HepG2 (cell line): ENCODE results near the gene PRPSAP1. TPM values are rescaled to one million over a fixed set of nuclear protein-coding genes. Genes with fewer than 3 reads are reported as not detected.

Experiments
- ATAC-seq: fragments of 200-7000 bp; cut with Tn5 transposase; 3 replicates; pipeline ENCODE4 v1.9.1; 2020; ENCODE audit warnings: mild to moderate bottlenecking, moderate library complexity
- BruUV-seq: library from RNA; stranded (reverse); fragments of 400-500 nt; replicated peaks from 2 replicates; lab custom pipeline; 2021; lab: Mats Ljungman, UMichigan
- CTCF ChIA-PET: fragments of 300-600 bp; formaldehyde crosslinking; extraction: SDS; loops from one replicate; lab custom pipeline; 2021; ENCODE audit warnings: low total read pairs, inconsistent platforms, low intra/inter-chr PET ratio; lab: Yijun Ruan, JAX
- POLR2A ChIA-PET: fragments of 350-600 bp; sonication (Branson Sonifier 250); formaldehyde crosslinking; loops from one replicate; lab custom pipeline; 2020; ENCODE audit warnings: antibody characterized with exemption, inconsistent platforms; lab: Yijun Ruan, JAX
- DNase-seq: peaks from one replicate; pipeline ENCODE4 v3.0.0-alpha.2; 2015; ENCODE audit warnings: low spot score
- FAIRE-seq: peaks from 3 replicates; lab custom pipeline; 2011; peaks lifted over from hg19 to GRCh38; lab: Jason Lieb, UNC
- H2AFZ ChIP-seq: one replicate; pipeline ENCODE4 v1.6.1; 2011; ENCODE audit warnings: low read length, inconsistent platforms
- H3K27ac ChIP-seq: fragments of 300-600 bp; 3 replicates; pipeline ENCODE4 v1.8.0; 2011; ENCODE audit warnings: mixed run types, mild to moderate bottlenecking, mixed read lengths, low read length, inconsistent platforms; ENCODE audit not compliant: insufficient read depth; ENCODE audit errors: extremely low read length
- H3K27me3 ChIP-seq, 2 experiments: fragments of 200-600 bp in 1 of 2; 2 replicates in 1 of 2; 3 replicates in 1 of 2; pipeline versions ENCODE4 v1.6.0 to v1.8.0; 2011; ENCODE audit warnings: low read length in 2 of 2, mild to moderate bottlenecking in 2 of 2, moderate library complexity in 2 of 2, inconsistent platforms in 1 of 2; ENCODE audit not compliant: insufficient read depth in 2 of 2, control insufficient read depth in 1 of 2
- H3K36me3 ChIP-seq, 2 experiments: fragments of 200-600 bp in 1 of 2; replicated peaks in 1 of 2; 2 replicates in 1 of 2; 3 replicates in 1 of 2; pipeline versions ENCODE4 v1.5.1 to v1.8.0; 2011; ENCODE audit warnings: low read length in 2 of 2, inconsistent platforms in 1 of 2; ENCODE audit not compliant: insufficient read depth in 2 of 2, control insufficient read depth in 1 of 2
- H3K4me1 ChIP-seq: 2 replicates; pipeline ENCODE4 v1.5.1; 2012; ENCODE audit warnings: low read length, inconsistent platforms; ENCODE audit not compliant: insufficient read depth
- H3K4me2 ChIP-seq: 2 replicates; pipeline ENCODE4 v1.6.0; 2011; ENCODE audit warnings: low read depth, low read length, inconsistent platforms
- H3K4me3 ChIP-seq, 3 experiments: fragments of 200-600 bp in 1 of 3; sonication (generic), shearing (Covaris generic) in 1 of 3; replicated peaks in 1 of 3; 2 replicates each; pipeline ENCODE4 v1.5.1; 2011 to 2016; ENCODE audit warnings: low read length in 3 of 3, inconsistent platforms in 2 of 3, low read depth in 2 of 3, mild to moderate bottlenecking in 2 of 3, control low read depth in 1 of 3, mixed read lengths in 1 of 3; ENCODE audit not compliant: insufficient read depth in 1 of 3
- H3K79me2 ChIP-seq: one replicate; pipeline ENCODE4 v1.6.1; 2011; ENCODE audit warnings: low read length, inconsistent platforms; ENCODE audit not compliant: insufficient read depth
- H3K9ac ChIP-seq: 2 replicates; pipeline ENCODE4 v1.6.0; 2011; ENCODE audit warnings: mild to moderate bottlenecking, low read depth, low read length, inconsistent platforms; ENCODE audit not compliant: insufficient read depth
- H3K9me3 ChIP-seq: 2 replicates; pipeline ENCODE4 v1.5.1; 2012; ENCODE audit warnings: mild to moderate bottlenecking, low read length
- H4K20me1 ChIP-seq: 2 replicates; pipeline ENCODE4 v1.6.0; 2011; ENCODE audit warnings: inconsistent platforms, mild to moderate bottlenecking, low read length, moderate library complexity; ENCODE audit not compliant: insufficient read depth
- BRCA1 ChIP-seq: sonication (generic); formaldehyde crosslinking; IDR thresholded peaks from 2 replicates; pipeline ENCODE4 v1.4.0; 2020; ENCODE audit warnings: missing genetic modification reagents
- EEA1 ChIP-seq: sonication (generic); formaldehyde crosslinking; IDR thresholded peaks from 2 replicates; pipeline ENCODE4 v1.5.1; 2020; ENCODE audit warnings: mild to moderate bottlenecking, missing genetic modification reagents, borderline replicate concordance
- JARID2 ChIP-seq: sonication (generic); formaldehyde crosslinking; IDR thresholded peaks from 2 replicates; pipeline ENCODE4 v1.8.1; 2023; ENCODE audit warnings: missing genetic modification reagents, inconsistent platforms; ENCODE audit not compliant: insufficient replicate concordance
- MAF1 ChIP-seq: sonication (generic); formaldehyde crosslinking; IDR thresholded peaks from 2 replicates; pipeline ENCODE4 v1.5.0; 2020; ENCODE audit warnings: missing genetic modification reagents, borderline replicate concordance
- MAX ChIP-seq: IDR thresholded peaks from 2 replicates; pipeline ENCODE4 v1.6.1; 2012; ENCODE audit warnings: inconsistent platforms
- MED13 ChIP-seq: sonication (generic); formaldehyde crosslinking; IDR thresholded peaks from 2 replicates; pipeline ENCODE4 v1.5.0; 2020; ENCODE audit warnings: missing genetic modification reagents
- NBN ChIP-seq: fragments of 450-650 bp; conservative IDR thresholded peaks from 2 replicates; pipeline ENCODE4 v1.6.1; 2017
- NR2F2 ChIP-seq: IDR thresholded peaks from 2 replicates; pipeline ENCODE4 v1.6.1; 2012; ENCODE audit warnings: low read depth, inconsistent platforms, borderline replicate concordance
- PAF1 ChIP-seq: IDR thresholded peaks from 2 replicates; pipeline ENCODE4 v1.6.1; 2016; ENCODE audit warnings: missing genetic modification reagents, missing compliant biosample characterization
- PRDM4 ChIP-seq: sonication (generic); formaldehyde crosslinking; IDR thresholded peaks from 2 replicates; pipeline ENCODE4 v1.9.0; 2021; ENCODE audit warnings: missing genetic modification reagents, borderline replicate concordance
- TBX2 ChIP-seq: sonication (generic); formaldehyde crosslinking; IDR thresholded peaks from 2 replicates; pipeline ENCODE4 v1.5.0; 2020; ENCODE audit warnings: missing genetic modification reagents, mild to moderate bottlenecking, borderline replicate concordance
- ZBTB7A ChIP-seq: sonication (generic); formaldehyde crosslinking; IDR thresholded peaks from 2 replicates; pipeline ENCODE4 v1.8.0; 2022; ENCODE audit warnings: mild to moderate bottlenecking, missing genetic modification reagents
- ZNF17 ChIP-seq: sonication (generic); formaldehyde crosslinking; IDR thresholded peaks from 2 replicates; pipeline ENCODE4 v1.5.0; 2020; ENCODE audit warnings: mild to moderate bottlenecking, missing genetic modification reagents
- ZNF44 ChIP-seq: sonication (generic); formaldehyde crosslinking; IDR thresholded peaks from 2 replicates; pipeline ENCODE4 v1.5.1; 2020; ENCODE audit warnings: mild to moderate bottlenecking, missing genetic modification reagents
- ZNF550 ChIP-seq: sonication (generic); formaldehyde crosslinking; IDR thresholded peaks from 2 replicates; pipeline ENCODE4 v1.4.0; 2020; ENCODE audit warnings: mild to moderate bottlenecking, missing genetic modification reagents, borderline replicate concordance
- ZNF552 ChIP-seq: sonication (generic); formaldehyde crosslinking; IDR thresholded peaks from 2 replicates; pipeline ENCODE4 v1.9.0; 2022; ENCODE audit warnings: missing genetic modification reagents, mild to moderate bottlenecking, borderline replicate concordance
- ZNF572 ChIP-seq: sonication (generic); formaldehyde crosslinking; IDR thresholded peaks from 2 replicates; pipeline ENCODE4 v1.5.1; 2020; ENCODE audit warnings: mild to moderate bottlenecking, missing genetic modification reagents
- ZNF720 ChIP-seq: sonication (generic); formaldehyde crosslinking; IDR thresholded peaks from 2 replicates; pipeline ENCODE4 v1.4.0; 2020; ENCODE audit warnings: missing genetic modification reagents
- ZNF746 ChIP-seq: sonication (generic); formaldehyde crosslinking; IDR thresholded peaks from 2 replicates; pipeline ENCODE4 v1.8.0; 2022; ENCODE audit warnings: mild to moderate bottlenecking, missing genetic modification reagents
- ZNF75D ChIP-seq: sonication (generic); formaldehyde crosslinking; IDR thresholded peaks from 2 replicates; pipeline ENCODE4 v1.8.1; 2023; ENCODE audit warnings: missing genetic modification reagents, mild to moderate bottlenecking, borderline replicate concordance
- ZNF816 ChIP-seq: sonication (generic); formaldehyde crosslinking; IDR thresholded peaks from 2 replicates; pipeline ENCODE4 v1.8.0; 2022; ENCODE audit warnings: missing genetic modification reagents, mild to moderate bottlenecking, borderline replicate concordance
- WGBS: methylation state at CpG from one replicate; pipeline ENCODE4 v1.1.6; 2017; ENCODE audit warnings: low lambda C conversion rate; 5-methylcytosine and 5-hydroxymethylcytosine counted together
- in situ Hi-C: cut with HindIII; loops from 2 replicates; pipeline ENCODE4 v1.10.0; 2017; ENCODE audit warnings: low pct_unique_long_range_greater_than_20kb; ENCODE audit not compliant: extremely low pct_ligation_motif_present
- intact Hi-C: fragments of 100-400 bp; cut with micrococcal nuclease; formaldehyde crosslinking; loops from one replicate; pipeline ENCODE4 v1.10.0; 2022; ENCODE audit not compliant: unreplicated experiment
- polyA plus RNA-seq, 8 experiments: library from polyadenylated mRNA; depleted of rRNA in 3 of 8; stranded (reverse) in 7 of 8; unstranded in 1 of 8; fragments of >200 nt; fragmentation: Illumina TruSeq in 4 of 8; extraction: Trizol in 4 of 8; gene quantifications; 2 replicates each; pipeline versions ENCODE4 v1.2.1 to v1.2.3, GENCODE V29; 2011 to 2016; ENCODE audit warnings: low read depth in 4 of 8, missing spikeins in 1 of 8, mixed read lengths in 1 of 8; ENCODE audit not compliant: insufficient read depth in 1 of 8
- total RNA-seq, 5 experiments: library from RNA; depleted of rRNA; stranded (reverse); fragments of >200 nt; fragmentation: Illumina TruSeq; extraction: Trizol; gene quantifications; 2 replicates each; pipeline ENCODE4 v1.2.3, GENCODE V29; 2016; ENCODE audit warnings: low read depth in 1 of 5
- TF ChIP-seq, protein P1 (sequence below): sonication (generic); formaldehyde crosslinking; IDR thresholded peaks from 2 replicates; pipeline ENCODE4 v1.5.1; 2020; ENCODE audit warnings: mild to moderate bottlenecking, missing genetic modification reagents, moderate library complexity

Gene PRPSAP1
- total and polyA plus RNA-seq, 2 of the 13 experiments (the other 11 are each of a cell fraction or from before 2014, with no cell fraction given): 91.1 to 314 TPM

DNA sequence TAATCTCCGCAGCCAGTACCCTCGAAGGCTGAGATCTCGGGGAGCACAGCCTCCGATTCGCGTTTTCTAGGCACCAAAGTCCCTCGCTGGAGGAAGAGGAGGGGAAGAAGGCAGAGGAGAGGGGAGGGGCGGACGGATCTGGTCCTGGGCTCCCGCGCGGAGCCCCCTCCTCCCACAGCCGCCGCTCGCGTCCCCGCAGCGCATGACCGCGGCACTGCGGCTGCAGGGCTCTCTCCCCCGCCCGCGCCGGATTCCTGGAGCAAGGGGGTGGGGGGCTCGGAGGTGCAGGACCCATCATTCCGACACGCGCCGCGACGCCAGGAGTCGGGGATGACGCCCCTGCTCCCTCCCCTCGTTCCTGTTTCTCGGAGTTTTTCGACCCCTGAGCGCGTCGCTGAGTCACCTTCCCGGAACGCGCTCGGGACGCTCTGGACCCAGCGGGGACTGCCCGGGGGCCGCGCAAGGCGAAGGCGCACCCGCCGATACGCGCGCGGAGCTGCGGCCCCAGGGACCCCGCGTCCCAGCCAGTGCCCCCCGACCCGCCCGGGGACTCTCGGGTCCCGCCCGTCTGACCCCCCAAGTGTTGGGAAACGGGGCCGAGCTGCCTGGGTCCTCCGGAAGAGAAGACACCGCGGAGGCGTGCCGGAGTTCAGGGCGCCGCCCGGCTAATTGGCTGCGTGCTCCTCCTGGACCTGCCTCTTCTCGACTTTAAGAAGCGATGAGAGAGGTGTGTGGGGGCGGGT lies 29.3 kb upstream of the PRPSAP1 start:
- Histone ChIP-seq H3K4me1 (peaks cover 66% of the 10 kb centered on the region), H3K79me2 (peaks cover 76% of the 10 kb centered on the region), H3K9ac (peak overlapping the region; percentile 99), H3K4me2 (peak overlapping the region; percentile 99), H3K9me3 (no peaks in the 10 kb centered on the region), H3K36me3 (peaks cover 13 to 25% of the 10 kb centered on the region in 2 experiments; a peak in 4 of 5 replicates), H3K4me3 (peak overlapping the region; percentile 72 to 90 (median 86)), H4K20me1 (peaks cover 22% of the 10 kb centered on the region; the same call in 1 of the 2 replicates), H3K27me3 (no peaks in the 10 kb centered on the region; a peak in 1 of 5 replicates), H2AFZ (no peak overlapping the region), H3K27ac (peak overlapping the region; percentile 100)
- no peak for FAIRE-seq
- DNase-seq: peak; percentile 89
- in situ Hi-C loops (no loop called here), intact Hi-C loops (no loop called here)
- 2% methylated on average over 16 of the region's 80 CpGs for WGBS
- peak; percentile 44 for ATAC-seq
- ChIA-PET POLR2A (interaction anchor here (0.6 to 20.9 kb wide), 23 partner anchors 6 to 1114 kb away, joined by 3 to 1379 read pairs (median 5); partner anchors contain the start of genes PRPSAP1, QRICH2, RHBDF2 and UBALD2), CTCF (no interaction called here)
- BruUV-seq: TSS peak; percentile 28
- TF ChIP-seq EEA1 (CRISPR knock-in tag) (peak; percentile 79), JARID2 (CRISPR knock-in tag) (no peak), ZNF550 (CRISPR knock-in tag) (no peak), ZBTB7A (CRISPR knock-in tag) (peak; percentile 98), ZNF720 (CRISPR knock-in tag) (no peak), ZNF746 (no peak; the same call in 1 of the 2 replicates), PAF1 (CRISPR knock-in tag) (no peak; the same call in 1 of the 2 replicates), ZNF552 (CRISPR knock-in tag) (no peak; the same call in 1 of the 2 replicates), ZNF44 (CRISPR knock-in tag) (no peak), MED13 (CRISPR knock-in tag) (no peak), ZNF816 (CRISPR knock-in tag) (no peak), PRDM4 (peak; percentile 27; the same call in 1 of the 2 replicates), ZNF572 (CRISPR knock-in tag) (peak; percentile 89), ZNF75D (CRISPR knock-in tag) (no peak), BRCA1 (CRISPR knock-in tag) (no peak), MAF1 (CRISPR knock-in tag) (peak; percentile 93), NR2F2 (no peak; the same call in 1 of the 2 replicates), MAX (peak; percentile 67), NBN (no peak), TBX2 (CRISPR knock-in tag) (peak; percentile 26; the same call in 1 of the 2 replicates), ZNF17 (no peak)
- TF ChIP-seq, protein P1, sequence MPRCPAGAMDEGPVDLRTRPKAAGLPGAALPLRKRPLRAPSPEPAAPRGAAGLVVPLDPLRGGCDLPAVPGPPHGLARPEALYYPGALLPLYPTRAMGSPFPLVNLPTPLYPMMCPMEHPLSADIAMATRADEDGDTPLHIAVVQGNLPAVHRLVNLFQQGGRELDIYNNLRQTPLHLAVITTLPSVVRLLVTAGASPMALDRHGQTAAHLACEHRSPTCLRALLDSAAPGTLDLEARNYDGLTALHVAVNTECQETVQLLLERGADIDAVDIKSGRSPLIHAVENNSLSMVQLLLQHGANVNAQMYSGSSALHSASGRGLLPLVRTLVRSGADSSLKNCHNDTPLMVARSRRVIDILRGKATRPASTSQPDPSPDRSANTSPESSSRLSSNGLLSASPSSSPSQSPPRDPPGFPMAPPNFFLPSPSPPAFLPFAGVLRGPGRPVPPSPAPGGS (CRISPR knock-in tag): no peak; the same call in 1 of the 2 replicates
